ENCODE data around the gene SRP14.

DNA sequence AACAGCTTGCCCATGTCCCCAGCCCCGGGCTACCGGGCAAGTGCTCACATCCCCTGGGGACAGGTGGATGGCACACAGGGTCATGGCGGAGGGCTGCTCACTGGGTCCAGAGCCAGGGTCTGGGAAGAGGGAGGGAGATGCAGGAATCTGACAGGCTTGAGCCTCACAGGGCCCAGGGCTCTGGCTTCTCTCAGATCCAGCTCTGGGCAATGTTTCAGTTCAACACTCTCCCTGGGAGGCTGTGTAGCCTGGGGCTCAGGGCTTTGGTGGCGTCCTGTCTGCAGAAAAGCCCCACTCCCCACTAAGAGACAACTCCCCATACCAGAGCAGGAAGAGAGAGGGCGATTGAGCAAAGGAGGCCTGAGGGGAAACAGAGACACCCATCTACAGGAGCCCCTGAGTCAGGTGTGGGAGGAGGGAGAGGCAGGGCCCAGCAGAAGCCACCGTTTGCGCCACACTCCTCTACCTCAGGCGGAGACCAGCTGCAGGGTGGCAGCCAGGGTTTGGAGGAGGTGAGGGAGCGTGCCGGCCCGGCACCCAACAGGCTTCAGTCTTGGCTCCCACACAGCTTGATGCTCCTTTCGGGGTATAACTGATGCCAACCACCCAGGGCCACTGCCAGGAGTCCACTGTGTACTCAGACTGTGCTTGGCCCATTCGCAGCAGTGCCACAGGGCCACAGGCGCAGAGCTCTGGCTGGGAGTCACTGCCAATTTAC is 16.8 kb upstream of the SRP14 start:
- TF ChIP-seq, protein P1, sequence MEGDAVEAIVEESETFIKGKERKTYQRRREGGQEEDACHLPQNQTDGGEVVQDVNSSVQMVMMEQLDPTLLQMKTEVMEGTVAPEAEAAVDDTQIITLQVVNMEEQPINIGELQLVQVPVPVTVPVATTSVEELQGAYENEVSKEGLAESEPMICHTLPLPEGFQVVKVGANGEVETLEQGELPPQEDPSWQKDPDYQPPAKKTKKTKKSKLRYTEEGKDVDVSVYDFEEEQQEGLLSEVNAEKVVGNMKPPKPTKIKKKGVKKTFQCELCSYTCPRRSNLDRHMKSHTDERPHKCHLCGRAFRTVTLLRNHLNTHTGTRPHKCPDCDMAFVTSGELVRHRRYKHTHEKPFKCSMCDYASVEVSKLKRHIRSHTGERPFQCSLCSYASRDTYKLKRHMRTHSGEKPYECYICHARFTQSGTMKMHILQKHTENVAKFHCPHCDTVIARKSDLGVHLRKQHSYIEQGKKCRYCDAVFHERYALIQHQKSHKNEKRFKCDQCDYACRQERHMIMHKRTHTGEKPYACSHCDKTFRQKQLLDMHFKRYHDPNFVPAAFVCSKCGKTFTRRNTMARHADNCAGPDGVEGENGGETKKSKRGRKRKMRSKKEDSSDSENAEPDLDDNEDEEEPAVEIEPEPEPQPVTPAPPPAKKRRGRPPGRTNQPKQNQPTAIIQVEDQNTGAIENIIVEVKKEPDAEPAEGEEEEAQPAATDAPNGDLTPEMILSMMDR (IDR thresholded peaks at IDR 0.05) = no peak
- no peak for TF ChIP-seq POLR2A (IDR thresholded peaks at IDR 0.05)
